WTC11 (cell line): Measurements from ENCODE around the gene IL12RB2. TPM values are rescaled to one million over a fixed set of nuclear protein-coding genes. Genes with fewer than 3 reads are reported as not detected.

Source experiments
- ATAC-seq: fragments of 200-7000 bp; cut with Tn5 transposase; 2 replicates; pipeline ENCODE4 v1.10.0; 2021; ENCODE audit warnings: mild to moderate bottlenecking, moderate library complexity
- CTCF ChIA-PET: fragments of 300-600 bp; sonication (Branson Sonifier 250); formaldehyde crosslinking; loops from one replicate; lab custom pipeline; 2021; ENCODE audit warnings: antibody characterized with exemption; lab: Charles Lee
- POLR2A ChIA-PET: fragments of 350-600 bp; sonication (Branson Sonifier 250); formaldehyde crosslinking; loops from one replicate; lab custom pipeline; 2021; ENCODE audit warnings: antibody characterized with exemption; lab: Charles Lee
- DNase-seq: peaks from one replicate; pipeline ENCODE4 v3.0.0; 2021; ENCODE audit warnings: low spot score
- H3K27ac Mint-ChIP-seq: 2 replicates; pipeline ENCODE4 v1.8.0; 2021; ENCODE audit warnings: mixed read lengths
- H3K27me3 Mint-ChIP-seq: 2 replicates; pipeline ENCODE4 v1.8.0; 2021; ENCODE audit warnings: low read depth, mild to moderate bottlenecking, moderate library complexity, mixed read lengths
- H3K36me3 Mint-ChIP-seq: 2 replicates; pipeline ENCODE4 v1.8.0; 2021; ENCODE audit warnings: mixed read lengths
- H3K4me1 Mint-ChIP-seq: 2 replicates; pipeline ENCODE4 v1.8.0; 2022; ENCODE audit warnings: mixed read lengths
- H3K4me3 Mint-ChIP-seq: 2 replicates; pipeline ENCODE4 v1.8.0; 2021; ENCODE audit warnings: mild to moderate bottlenecking, moderate library complexity, mixed read lengths
- H3K9me3 Mint-ChIP-seq: 2 replicates; pipeline ENCODE4 v1.8.0; 2021; ENCODE audit warnings: mixed read lengths
- CREB1 ChIP-seq: sonication (generic); formaldehyde crosslinking; IDR thresholded peaks from 2 replicates; pipeline ENCODE4 v1.8.0; 2023; ENCODE audit warnings: mild to moderate bottlenecking, missing genetic modification reagents
- ELF4 ChIP-seq: sonication (generic); formaldehyde crosslinking; IDR thresholded peaks from 2 replicates; pipeline ENCODE4 v1.8.1; 2022; ENCODE audit warnings: low read depth, mild to moderate bottlenecking, moderate library complexity, missing genetic modification reagents
- GABPB1 ChIP-seq: sonication (generic); formaldehyde crosslinking; IDR thresholded peaks from 2 replicates; pipeline ENCODE4 v1.8.1; 2023; ENCODE audit warnings: mild to moderate bottlenecking, missing genetic modification reagents
- JAZF1 ChIP-seq: fragments of 250-450 bp; sonication (Bioruptor Pico); IDR thresholded peaks from 2 replicates; pipeline ENCODE4 v1.9.0; 2021; ENCODE audit warnings: moderate library complexity, mild to moderate bottlenecking, inconsistent platforms
- MXD4 ChIP-seq: fragments of 250-450 bp; sonication (Bioruptor Pico); IDR thresholded peaks from 2 replicates; pipeline ENCODE4 v1.8.0; 2021; ENCODE audit warnings: mild to moderate bottlenecking, moderate library complexity, borderline replicate concordance
- NFATC4 ChIP-seq: fragments of 250-450 bp; sonication (Bioruptor Pico); IDR thresholded peaks from 2 replicates; pipeline ENCODE4 v1.9.0; 2021; ENCODE audit warnings: mild to moderate bottlenecking
- NR1H2 ChIP-seq: sonication (generic); formaldehyde crosslinking; IDR thresholded peaks from 2 replicates; pipeline ENCODE4 v1.9.0; 2021; ENCODE audit warnings: mild to moderate bottlenecking, moderate library complexity, missing genetic modification reagents
- PRDM15 ChIP-seq: sonication (generic); formaldehyde crosslinking; IDR thresholded peaks from 2 replicates; pipeline ENCODE4 v1.8.0; 2022; ENCODE audit warnings: missing genetic modification reagents
- RELA ChIP-seq: sonication (generic); formaldehyde crosslinking; IDR thresholded peaks from 2 replicates; pipeline ENCODE4 v1.8.1; 2022; ENCODE audit warnings: missing genetic modification reagents, mild to moderate bottlenecking, borderline replicate concordance
- SMAD3 ChIP-seq: sonication (generic); formaldehyde crosslinking; IDR thresholded peaks from 2 replicates; pipeline ENCODE4 v1.8.0; 2022; ENCODE audit warnings: missing genetic modification reagents, mild to moderate bottlenecking, borderline replicate concordance
- SOX15 ChIP-seq: fragments of 250-450 bp; sonication (Bioruptor Pico); IDR thresholded peaks from 2 replicates; pipeline ENCODE4 v1.9.0; 2021; ENCODE audit warnings: mild to moderate bottlenecking
- TCF7 ChIP-seq: sonication (generic); formaldehyde crosslinking; IDR thresholded peaks from 2 replicates; pipeline ENCODE4 v1.8.0; 2022; ENCODE audit warnings: mild to moderate bottlenecking, low read depth, missing genetic modification reagents, moderate library complexity
- TP53 ChIP-seq: sonication (generic); formaldehyde crosslinking; IDR thresholded peaks from 2 replicates; pipeline ENCODE4 v1.8.1; 2023; ENCODE audit warnings: mild to moderate bottlenecking, missing genetic modification reagents
- USF1 ChIP-seq: sonication (generic); formaldehyde crosslinking; IDR thresholded peaks from 2 replicates; pipeline ENCODE4 v1.8.0; 2022; ENCODE audit warnings: mild to moderate bottlenecking, missing genetic modification reagents
- ZNF416 ChIP-seq: fragments of 250-450 bp; sonication (Bioruptor Pico); IDR thresholded peaks from 2 replicates; pipeline ENCODE4 v1.9.0; 2021; ENCODE audit warnings: mild to moderate bottlenecking, inconsistent platforms
- ZNF423 ChIP-seq: fragments of 250-450 bp; sonication (Bioruptor Pico); IDR thresholded peaks from 2 replicates; pipeline ENCODE4 v2.1.2; 2022; ENCODE audit warnings: mild to moderate bottlenecking, moderate library complexity
- total RNA-seq: library from RNA; stranded (reverse); gene quantifications from 3 replicates; pipeline ENCODE4 v1.2.3, GENCODE V29; 2021
- TF ChIP-seq, protein P1 (sequence below): fragments of 250-450 bp; sonication (Bioruptor Pico); IDR thresholded peaks from 2 replicates; pipeline ENCODE4 v1.9.0; 2021; ENCODE audit warnings: mild to moderate bottlenecking
- TF ChIP-seq, protein P2 (sequence below): sonication (generic); formaldehyde crosslinking; IDR thresholded peaks from 2 replicates; pipeline ENCODE4 v1.8.1; 2023; ENCODE audit warnings: mild to moderate bottlenecking, missing genetic modification reagents
- TF ChIP-seq, protein P3 (sequence below): sonication (generic); formaldehyde crosslinking; IDR thresholded peaks from 2 replicates; pipeline ENCODE4 v1.8.1; 2023; ENCODE audit warnings: mild to moderate bottlenecking, moderate library complexity, missing genetic modification reagents
- TF ChIP-seq, protein P4 (sequence below): fragments of 250-450 bp; sonication (Bioruptor Pico); conservative IDR thresholded peaks from 2 replicates; pipeline ENCODE4 v1.9.0; 2021; ENCODE audit warnings: mild to moderate bottlenecking
- TF ChIP-seq, protein P5 (sequence below): fragments of 250-450 bp; sonication (Bioruptor Pico); IDR thresholded peaks from 2 replicates; pipeline ENCODE4 v1.9.0; 2021; ENCODE audit warnings: mild to moderate bottlenecking

Gene IL12RB2
- total RNA-seq, 1 experiment from 2014 or later, result 0.81 TPM

GRCh38 chr1:67393240-67393639 lies 85.6 kb downstream of the IL12RB2 start (continued):
- TF ChIP-seq PRDM15 (no peak), TCF7 (no peak), JAZF1 (CRISPR knock-in tag) (no peak), USF1 (CRISPR knock-in tag) (no peak), NR1H2 (CRISPR knock-in tag) (no peak), ZNF423 (CRISPR knock-in tag) (no peak), SMAD3 (no peak)
- TF ChIP-seq, protein P1, sequence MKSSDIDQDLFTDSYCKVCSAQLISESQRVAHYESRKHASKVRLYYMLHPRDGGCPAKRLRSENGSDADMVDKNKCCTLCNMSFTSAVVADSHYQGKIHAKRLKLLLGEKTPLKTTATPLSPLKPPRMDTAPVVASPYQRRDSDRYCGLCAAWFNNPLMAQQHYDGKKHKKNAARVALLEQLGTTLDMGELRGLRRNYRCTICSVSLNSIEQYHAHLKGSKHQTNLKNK (CRISPR knock-in tag), result no peak
- TF ChIP-seq, protein P2, sequence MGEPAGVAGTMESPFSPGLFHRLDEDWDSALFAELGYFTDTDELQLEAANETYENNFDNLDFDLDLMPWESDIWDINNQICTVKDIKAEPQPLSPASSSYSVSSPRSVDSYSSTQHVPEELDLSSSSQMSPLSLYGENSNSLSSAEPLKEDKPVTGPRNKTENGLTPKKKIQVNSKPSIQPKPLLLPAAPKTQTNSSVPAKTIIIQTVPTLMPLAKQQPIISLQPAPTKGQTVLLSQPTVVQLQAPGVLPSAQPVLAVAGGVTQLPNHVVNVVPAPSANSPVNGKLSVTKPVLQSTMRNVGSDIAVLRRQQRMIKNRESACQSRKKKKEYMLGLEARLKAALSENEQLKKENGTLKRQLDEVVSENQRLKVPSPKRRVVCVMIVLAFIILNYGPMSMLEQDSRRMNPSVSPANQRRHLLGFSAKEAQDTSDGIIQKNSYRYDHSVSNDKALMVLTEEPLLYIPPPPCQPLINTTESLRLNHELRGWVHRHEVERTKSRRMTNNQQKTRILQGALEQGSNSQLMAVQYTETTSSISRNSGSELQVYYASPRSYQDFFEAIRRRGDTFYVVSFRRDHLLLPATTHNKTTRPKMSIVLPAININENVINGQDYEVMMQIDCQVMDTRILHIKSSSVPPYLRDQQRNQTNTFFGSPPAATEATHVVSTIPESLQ (CRISPR knock-in tag), result no peak
- TF ChIP-seq, protein P3, sequence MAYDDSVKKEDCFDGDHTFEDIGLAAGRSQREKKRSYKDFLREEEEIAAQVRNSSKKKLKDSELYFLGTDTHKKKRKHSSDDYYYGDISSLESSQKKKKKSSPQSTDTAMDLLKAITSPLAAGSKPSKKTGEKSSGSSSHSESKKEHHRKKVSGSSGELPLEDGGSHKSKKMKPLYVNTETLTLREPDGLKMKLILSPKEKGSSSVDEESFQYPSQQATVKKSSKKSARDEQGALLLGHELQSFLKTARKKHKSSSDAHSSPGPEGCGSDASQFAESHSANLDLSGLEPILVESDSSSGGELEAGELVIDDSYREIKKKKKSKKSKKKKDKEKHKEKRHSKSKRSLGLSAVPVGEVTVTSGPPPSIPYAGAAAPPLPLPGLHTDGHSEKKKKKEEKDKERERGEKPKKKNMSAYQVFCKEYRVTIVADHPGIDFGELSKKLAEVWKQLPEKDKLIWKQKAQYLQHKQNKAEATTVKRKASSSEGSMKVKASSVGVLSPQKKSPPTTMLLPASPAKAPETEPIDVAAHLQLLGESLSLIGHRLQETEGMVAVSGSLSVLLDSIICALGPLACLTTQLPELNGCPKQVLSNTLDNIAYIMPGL (CRISPR knock-in tag), result no peak
- TF ChIP-seq, protein P4, sequence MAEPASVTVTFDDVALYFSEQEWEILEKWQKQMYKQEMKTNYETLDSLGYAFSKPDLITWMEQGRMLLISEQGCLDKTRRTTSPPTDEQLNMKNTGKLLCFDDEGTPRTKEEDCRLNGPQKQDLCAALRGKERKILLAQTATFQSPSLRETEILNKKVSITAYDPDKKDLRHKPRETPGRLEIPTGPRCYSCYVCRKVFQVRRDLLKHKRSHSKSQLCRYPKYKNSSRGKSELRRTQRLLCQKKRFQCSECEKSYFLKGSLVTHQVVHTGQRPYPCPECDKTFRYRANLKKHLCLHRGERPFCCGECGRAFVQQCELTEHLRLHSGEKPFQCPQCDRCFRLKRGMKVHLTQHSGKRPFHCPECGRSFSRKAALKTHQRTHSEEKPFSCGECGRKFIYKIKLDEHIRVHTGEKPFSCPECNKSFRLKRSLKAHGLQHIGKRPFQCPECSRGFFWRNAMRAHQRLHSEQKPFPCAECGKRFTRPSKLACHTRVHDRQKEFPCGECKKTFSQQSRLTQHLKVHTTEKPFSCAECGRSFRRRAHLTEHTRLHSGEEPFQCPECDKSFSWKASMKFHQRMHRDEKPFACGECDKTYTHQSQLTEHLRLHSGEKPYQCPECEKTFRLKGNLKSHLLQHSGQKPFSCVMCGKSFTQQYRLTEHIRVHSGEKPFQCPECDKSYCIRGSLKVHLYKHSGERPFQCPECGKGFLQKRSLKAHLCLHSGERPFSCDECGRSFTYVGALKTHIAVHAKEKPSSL (CRISPR knock-in tag), result no peak

DNA sequence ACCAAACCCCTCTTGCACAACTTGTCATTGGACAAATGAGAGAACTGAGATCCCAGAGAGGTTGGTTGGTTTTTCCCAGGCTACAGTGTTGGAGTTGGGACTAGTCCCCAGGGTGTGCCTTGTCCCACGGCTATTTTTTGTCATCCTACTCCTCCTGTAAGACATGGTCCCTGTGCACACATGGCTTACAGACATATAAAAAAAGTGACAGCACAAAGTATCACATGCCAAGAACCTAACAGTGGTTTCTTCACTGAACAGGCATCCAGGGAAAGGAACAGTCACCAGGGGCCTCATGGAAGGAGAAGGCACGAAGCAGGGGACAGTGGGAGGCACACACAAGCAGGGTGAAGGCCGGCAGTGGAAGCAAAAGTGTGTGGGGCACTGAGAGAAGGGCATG lies 86.1 kb downstream of the IL12RB2 start:
- POLR2A ChIA-PET, result interaction anchor here (0.6 kb wide), 1 partner anchor 51 kb away, joined by 3 read pairs; no protein-coding TSS in a partner anchor
- CTCF ChIA-PET, result interaction anchor here (0.9 to 1.3 kb wide), 2 partner anchors 46 kb away, joined by 3 to 7 read pairs; no protein-coding TSS in a partner anchor
- Mint-ChIP-seq H3K36me3 (peaks cover 35% of the 10 kb centered on the region), H3K9me3 (no peaks in the 10 kb centered on the region), H3K27me3 (no peaks in the 10 kb centered on the region), H3K27ac (peak overlapping the region; percentile 1; the same call in 1 of the 2 replicates), H3K4me1 (peaks cover 45% of the 10 kb centered on the region), H3K4me3 (no peak overlapping the region)
- DNase-seq (no peak), ATAC-seq (no peak)
- TF ChIP-seq NFATC4 (CRISPR knock-in tag) (no peak), TP53 (CRISPR knock-in tag) (no peak), GABPB1 (CRISPR knock-in tag) (no peak), CREB1 (CRISPR knock-in tag) (no peak), SOX15 (CRISPR knock-in tag) (no peak), RELA (CRISPR knock-in tag) (no peak), USF1 (CRISPR knock-in tag) (no peak), MXD4 (CRISPR knock-in tag) (no peak), ELF4 (CRISPR knock-in tag) (no peak), ZNF416 (CRISPR knock-in tag) (no peak)
- TF ChIP-seq, protein P5, sequence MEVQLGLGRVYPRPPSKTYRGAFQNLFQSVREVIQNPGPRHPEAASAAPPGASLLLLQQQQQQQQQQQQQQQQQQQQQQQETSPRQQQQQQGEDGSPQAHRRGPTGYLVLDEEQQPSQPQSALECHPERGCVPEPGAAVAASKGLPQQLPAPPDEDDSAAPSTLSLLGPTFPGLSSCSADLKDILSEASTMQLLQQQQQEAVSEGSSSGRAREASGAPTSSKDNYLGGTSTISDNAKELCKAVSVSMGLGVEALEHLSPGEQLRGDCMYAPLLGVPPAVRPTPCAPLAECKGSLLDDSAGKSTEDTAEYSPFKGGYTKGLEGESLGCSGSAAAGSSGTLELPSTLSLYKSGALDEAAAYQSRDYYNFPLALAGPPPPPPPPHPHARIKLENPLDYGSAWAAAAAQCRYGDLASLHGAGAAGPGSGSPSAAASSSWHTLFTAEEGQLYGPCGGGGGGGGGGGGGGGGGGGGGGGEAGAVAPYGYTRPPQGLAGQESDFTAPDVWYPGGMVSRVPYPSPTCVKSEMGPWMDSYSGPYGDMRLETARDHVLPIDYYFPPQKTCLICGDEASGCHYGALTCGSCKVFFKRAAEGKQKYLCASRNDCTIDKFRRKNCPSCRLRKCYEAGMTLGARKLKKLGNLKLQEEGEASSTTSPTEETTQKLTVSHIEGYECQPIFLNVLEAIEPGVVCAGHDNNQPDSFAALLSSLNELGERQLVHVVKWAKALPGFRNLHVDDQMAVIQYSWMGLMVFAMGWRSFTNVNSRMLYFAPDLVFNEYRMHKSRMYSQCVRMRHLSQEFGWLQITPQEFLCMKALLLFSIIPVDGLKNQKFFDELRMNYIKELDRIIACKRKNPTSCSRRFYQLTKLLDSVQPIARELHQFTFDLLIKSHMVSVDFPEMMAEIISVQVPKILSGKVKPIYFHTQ (CRISPR knock-in tag), result no peak
